ENCODE data around the gene MRC2. TPM values are rescaled to one million over a fixed set of nuclear protein-coding genes. Genes with fewer than 3 reads are reported as not detected.

MRC2 gene
- total and polyA plus RNA-seq, 2 of the 13 experiments (the other 11 are each of a cell fraction or from before 2014, with no cell fraction given): not detected

GRCh38 chr17:62671553-62671952 is 44.1 kb downstream of the MRC2 start (continued):
- TF ChIP-seq CTCF (CRISPR knock-in tag; IDR thresholded peaks at IDR 0.05) (peak; percentile 72), LCORL (IDR thresholded peaks at IDR 0.05) (no peak), LCORL (CRISPR knock-in tag; IDR thresholded peaks at IDR 0.05) (0 out of 2 replicates have a peak, but pooled peaks have one; percentile 25), PHB2 (IDR thresholded peaks at IDR 0.05; ENCODE audit: partially characterized antibody) (no peak), CHCHD3 (CRISPR knock-in tag; IDR thresholded peaks at IDR 0.05) (no peak), ZEB1 (IDR thresholded peaks at IDR 0.05; ENCODE audit: insufficient replicate concordance, low read depth) (no peak), ZFP62 (CRISPR knock-in tag; IDR thresholded peaks at IDR 0.05) (no peak), TEAD2 (CRISPR knock-in tag; IDR thresholded peaks at IDR 0.05) (no peak), PCBP2 (optimal IDR thresholded peaks at IDR 0.05; ENCODE audit: low read depth, low read length, poor library complexity, severe bottlenecking) (no peak), NFE2 (CRISPR knock-in tag; IDR thresholded peaks at IDR 0.05) (no peak), CBX5 (CRISPR knock-in tag; IDR thresholded peaks at IDR 0.05; ENCODE audit: borderline replicate concordance) (0 out of 2 replicates have a peak, but pooled peaks have one; percentile 33), ZNF331 (CRISPR knock-in tag; IDR thresholded peaks at IDR 0.05) (no peak), MIER3 (CRISPR knock-in tag; IDR thresholded peaks at IDR 0.05; ENCODE audit: borderline replicate concordance) (no peak), IRX3 (CRISPR knock-in tag; IDR thresholded peaks at IDR 0.05; ENCODE audit: borderline replicate concordance, low read depth) (no peak), ZNF780A (CRISPR knock-in tag; IDR thresholded peaks at IDR 0.05) (no peak), SOX5 (CRISPR knock-in tag; IDR thresholded peaks at IDR 0.05; ENCODE audit: borderline replicate concordance) (no peak), SSRP1 (CRISPR knock-in tag; IDR thresholded peaks at IDR 0.05) (no peak), ZNF768 (CRISPR knock-in tag; IDR thresholded peaks at IDR 0.05) (peak; percentile 11; the same call in 1 of the 2 replicates), STAG1 (CRISPR knock-in tag; IDR thresholded peaks at IDR 0.05) (peak; percentile 55), ZNF326 (CRISPR knock-in tag; IDR thresholded peaks at IDR 0.05; ENCODE audit: borderline replicate concordance) (no peak), ZNF335 (CRISPR knock-in tag; IDR thresholded peaks at IDR 0.05) (no peak), MBNL3 (CRISPR knock-in tag; conservative IDR thresholded peaks at IDR 0.05) (no peak), MIER2 (CRISPR knock-in tag; IDR thresholded peaks at IDR 0.05) (no peak), TEAD3 (CRISPR knock-in tag; optimal IDR thresholded peaks at IDR 0.05; ENCODE audit: borderline replicate concordance) (peak; percentile 58), ZNF20 (CRISPR knock-in tag; IDR thresholded peaks at IDR 0.05) (no peak), GFI1 (CRISPR knock-in tag; IDR thresholded peaks at IDR 0.05; ENCODE audit: borderline replicate concordance) (no peak), PBX2 (CRISPR knock-in tag; IDR thresholded peaks at IDR 0.05) (no peak), ZNF124 (CRISPR knock-in tag; IDR thresholded peaks at IDR 0.05) (no peak)

Measured in HepG2 (cell line).